Activated CD4-positive, alpha-beta T cell treated with anti-CD3 and anti-CD28 coated beads, Interleukin-2, amount 50 U/mL, for 4 hours (primary cell): ENCODE data around the gene EBF4.
"Not testable (repeated sequence)": the region's sequence is repeated elsewhere in the genome, so short reads cannot be mapped to it uniquely, and the experiment has no call there.

Experiments
- DNase-seq, 2 experiments: peaks; one replicate each; pipeline ENCODE4 v3.0.0-alpha.2; 2020

The EBF4 gene

DNA sequence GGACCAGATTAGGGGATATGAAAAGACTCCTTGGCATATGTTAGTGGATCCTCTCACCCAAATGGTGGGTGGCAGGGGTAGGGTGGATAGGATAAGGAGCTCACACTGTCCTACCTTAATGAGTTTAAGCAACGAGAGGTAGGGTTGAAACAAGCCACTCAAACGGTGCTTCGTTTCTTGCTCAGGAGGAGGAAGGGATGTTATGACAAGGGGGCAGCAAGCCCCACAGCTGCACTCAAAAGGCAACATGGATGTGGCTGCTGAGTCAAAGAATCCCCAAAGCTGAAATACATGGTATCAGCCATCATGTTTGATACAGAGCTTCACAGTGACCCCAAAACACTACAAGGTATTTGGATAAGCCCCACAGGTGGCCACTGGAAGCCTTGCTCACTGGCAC, 20.1 kb upstream of the EBF4 start:
- no peak for DNase-seq

DNA sequence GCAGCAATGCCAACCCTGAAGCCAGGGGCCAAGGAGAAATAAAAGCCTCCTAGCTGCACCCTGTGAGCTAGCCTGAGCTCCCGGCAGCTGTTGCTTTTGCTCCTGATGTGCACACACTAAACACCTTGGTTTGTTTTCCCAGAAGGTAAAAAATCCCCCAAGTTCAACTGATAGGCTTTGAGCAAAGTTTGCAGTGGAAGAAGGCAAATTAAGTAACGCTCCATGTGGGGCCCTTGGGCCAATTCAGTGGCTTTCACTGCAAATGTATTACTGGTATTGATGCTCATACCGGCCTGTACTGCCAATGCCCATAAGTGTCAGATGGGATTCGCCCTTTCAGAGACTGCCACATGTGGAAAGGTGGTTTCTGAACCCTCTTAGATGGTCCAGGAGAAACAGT, 19.1 kb upstream of the EBF4 start:
- no peak for DNase-seq

- no peak for DNase-seq
These were observed 12.5 kb upstream of the EBF4 start for GRCh38 chr20:2680046-2680445.

DNA sequence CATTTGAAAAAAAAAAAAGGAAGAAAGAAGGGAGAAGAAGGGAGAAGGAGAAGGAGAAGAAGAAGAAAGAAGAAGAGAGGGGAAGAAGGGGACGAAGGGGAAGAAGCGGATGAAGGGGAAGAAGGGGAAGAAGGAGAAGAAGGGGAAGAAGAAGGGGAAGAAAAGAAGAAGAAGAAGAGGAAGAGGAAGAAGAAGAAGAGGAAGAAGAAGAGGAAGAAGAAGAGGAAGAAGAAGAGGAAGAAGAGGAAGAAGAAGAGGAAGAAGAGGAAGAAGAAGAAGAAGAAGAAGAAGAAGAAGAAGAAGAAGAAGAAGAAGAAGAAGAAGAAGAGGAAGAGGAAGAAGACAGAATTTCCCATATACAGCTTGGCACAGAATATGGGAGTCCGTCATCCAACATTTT, 10.5 kb upstream of the EBF4 start:
- not testable (repeated sequence) for DNase-seq

DNA sequence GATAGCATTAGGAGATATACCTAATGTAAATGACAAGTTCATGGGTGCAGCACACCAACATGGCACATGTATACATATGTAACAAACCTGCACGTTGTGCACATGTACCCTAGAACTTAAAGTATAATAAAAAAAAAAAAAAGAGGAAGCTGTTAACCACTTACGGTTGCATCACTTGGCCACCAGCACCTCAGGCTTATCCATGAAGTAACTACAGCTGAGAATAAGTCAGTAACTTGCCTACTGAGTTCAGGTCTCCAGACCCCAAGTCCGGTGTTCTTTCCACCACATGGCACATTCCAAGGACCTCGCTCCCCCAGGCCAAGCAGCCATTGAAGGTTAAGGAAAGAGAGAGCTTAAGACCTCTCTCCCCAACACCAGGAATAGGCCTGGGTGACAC, 7.8 kb upstream of the EBF4 start:
- not testable (repeated sequence) for DNase-seq

DNA sequence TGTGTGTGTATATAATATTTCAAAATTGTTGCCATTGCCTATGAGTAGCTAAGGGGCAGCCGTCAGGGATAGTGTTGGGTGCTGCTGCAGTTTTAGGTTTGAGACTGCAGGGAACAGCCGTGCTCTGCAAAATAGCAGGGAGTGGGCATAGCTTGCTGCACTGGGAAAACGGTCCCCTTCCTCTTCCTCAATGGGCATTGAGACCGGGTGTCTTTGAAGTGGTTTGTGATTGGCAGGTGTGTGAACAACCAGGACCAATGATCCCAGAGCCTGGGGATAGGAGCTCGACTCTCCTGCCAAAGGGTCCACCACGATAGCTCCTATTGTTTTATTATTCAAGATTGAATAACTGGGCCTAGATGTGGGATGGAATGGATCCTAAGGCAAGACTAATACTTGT, 5.1 kb upstream of the EBF4 start:
- DNase-seq, result no peak

DNA sequence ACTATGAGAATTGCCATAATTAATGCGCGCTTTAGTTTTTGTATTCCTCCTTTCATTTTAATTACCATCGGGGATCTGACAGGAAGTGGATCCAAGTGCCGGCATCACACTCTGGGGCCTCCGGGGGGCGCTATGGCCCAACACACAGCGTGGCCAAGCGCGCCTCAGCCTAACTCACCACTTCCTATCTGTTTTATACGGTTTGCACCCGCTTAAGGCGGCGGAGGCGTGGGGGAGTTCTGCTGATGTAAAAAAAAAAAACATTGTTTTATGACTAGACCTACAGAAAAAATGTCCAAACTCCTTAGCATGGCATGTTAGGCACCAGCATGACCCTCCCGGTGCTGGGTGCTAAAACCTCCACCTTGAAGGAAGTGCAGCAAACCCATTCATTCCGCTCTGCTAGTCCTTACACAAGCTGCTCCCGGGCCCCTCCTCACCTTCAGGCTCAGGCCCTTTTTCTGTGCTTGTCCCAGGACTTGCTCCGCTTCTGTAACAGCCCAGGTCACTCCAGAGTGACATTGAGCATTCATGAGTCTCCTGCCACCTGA, 4.5 kb upstream of the EBF4 start:
- peak; percentile 71 for DNase-seq

GRCh38 chr20:2690213-2690612, 2.4 kb upstream of the EBF4 start:
- DNase-seq, result no peak

GRCh38 chr20:2690718-2691117, 1.9 kb upstream of the EBF4 start:
- DNase-seq, result no peak

GRCh38 chr20:2691127-2691526, 1.5 kb upstream of the EBF4 start:
- no peak for DNase-seq

- DNase-seq, result no peak
These were observed 931 bp upstream of the EBF4 start for GRCh38 chr20:2691663-2692035.

DNA sequence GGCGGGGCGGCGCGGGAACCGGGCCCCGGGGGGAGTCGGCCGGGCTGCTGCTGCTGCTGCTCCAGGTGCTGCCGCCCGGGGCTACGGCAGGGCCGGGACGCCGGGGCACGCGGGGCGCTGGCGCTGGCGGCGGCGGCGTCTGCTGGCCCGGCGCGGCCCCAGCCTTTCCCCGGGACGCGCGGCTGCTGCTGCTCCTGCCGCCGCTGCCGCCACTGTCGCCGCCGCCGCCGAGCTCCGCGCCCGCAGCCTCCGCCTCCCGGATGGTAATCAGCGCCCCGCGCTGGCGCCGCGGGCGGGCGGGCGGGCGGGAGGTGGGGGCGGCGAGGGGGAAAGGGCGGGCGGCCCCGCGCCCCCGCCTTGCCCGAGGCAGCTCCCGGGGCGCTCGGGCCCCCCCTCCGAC, 306 bp downstream of the EBF4 start:
- peak in 1 of 2 experiments; percentile 13 for DNase-seq

GRCh38 chr20:2693286-2694007, 867 bp downstream of the EBF4 start:
- DNase-seq, result peak; percentile 34 to 38

DNA sequence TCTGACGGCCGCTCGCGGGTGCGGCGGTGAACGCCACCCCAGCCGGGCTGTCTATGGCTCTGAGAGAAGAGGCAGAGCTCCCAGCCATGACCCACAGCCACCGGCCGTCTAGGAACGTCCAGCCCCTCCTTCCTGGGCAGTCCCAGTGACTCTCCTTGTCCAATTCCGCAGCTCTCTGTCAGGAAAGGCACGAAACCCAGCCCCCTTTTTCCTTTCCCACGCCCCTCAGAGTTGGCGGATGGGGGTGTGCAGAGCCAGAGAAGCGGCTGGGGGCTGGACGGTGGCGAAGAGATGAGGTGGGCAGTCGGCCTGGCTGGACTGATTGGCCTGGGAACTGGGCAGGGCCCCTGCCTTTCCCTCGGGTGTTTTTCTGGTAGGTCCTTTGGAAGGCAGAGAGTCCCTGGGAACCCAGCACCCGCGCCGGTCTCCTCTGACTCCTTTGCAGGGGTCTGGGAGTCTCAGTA, 1.5 kb downstream of the EBF4 start:
- no peak for DNase-seq

- DNase-seq, result no peak
These were observed 1.9 kb downstream of the EBF4 start for GRCh38 chr20:2694519-2694918.

GRCh38 chr20:2695206-2695983, 2.8 kb downstream of the EBF4 start:
- no peak for DNase-seq

DNA sequence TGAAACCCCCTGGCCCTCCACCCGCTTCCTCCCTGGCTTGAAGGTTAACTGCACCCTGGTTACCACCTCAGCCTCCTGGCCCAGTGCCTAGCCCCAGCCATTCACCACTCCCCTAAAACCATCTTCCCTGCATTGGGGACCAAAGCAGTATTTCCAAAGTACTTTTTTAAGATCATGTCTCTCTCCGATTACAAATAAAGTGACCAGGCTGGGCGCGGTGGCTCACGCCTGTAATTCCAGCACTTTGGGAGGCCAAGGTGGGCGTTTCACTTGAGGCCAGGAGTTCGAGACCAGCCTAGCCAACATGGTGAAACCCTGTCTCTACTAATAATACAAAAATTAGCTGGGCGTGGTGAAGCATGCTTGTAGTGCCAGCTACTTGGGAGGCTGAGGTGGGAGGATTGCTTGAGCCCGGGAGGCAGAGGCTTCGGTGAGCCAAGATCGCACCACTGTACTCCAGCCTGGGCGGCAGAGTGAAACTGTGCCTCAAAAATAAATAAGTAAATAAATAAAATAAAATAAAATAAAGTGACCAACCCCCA, 3.5 kb downstream of the EBF4 start:
- DNase-seq, result not testable (repeated sequence)

GRCh38 chr20:2696646-2697045, 4.1 kb downstream of the EBF4 start:
- DNase-seq, result no peak

DNA sequence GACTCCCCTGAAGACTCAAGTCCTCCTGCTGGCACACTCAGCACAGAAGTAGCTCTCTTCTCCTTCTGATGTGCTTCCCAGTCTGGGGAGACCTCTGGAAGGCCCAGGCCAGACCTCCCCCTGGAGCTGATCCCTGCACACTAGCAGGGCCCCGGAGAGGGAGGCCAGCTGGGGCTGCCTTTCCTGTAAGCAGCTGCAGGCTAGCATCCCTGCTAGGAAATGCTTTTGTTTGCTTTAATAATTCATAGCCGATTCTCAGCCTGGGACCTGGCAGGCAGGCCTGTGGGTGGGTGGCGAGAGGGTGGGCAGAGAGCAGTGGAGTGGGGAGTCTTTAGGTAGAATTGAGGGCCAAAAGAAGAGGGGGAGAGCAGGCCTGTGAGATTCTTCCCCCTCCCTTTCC, 5.2 kb downstream of the EBF4 start:
- no peak for DNase-seq

DNA sequence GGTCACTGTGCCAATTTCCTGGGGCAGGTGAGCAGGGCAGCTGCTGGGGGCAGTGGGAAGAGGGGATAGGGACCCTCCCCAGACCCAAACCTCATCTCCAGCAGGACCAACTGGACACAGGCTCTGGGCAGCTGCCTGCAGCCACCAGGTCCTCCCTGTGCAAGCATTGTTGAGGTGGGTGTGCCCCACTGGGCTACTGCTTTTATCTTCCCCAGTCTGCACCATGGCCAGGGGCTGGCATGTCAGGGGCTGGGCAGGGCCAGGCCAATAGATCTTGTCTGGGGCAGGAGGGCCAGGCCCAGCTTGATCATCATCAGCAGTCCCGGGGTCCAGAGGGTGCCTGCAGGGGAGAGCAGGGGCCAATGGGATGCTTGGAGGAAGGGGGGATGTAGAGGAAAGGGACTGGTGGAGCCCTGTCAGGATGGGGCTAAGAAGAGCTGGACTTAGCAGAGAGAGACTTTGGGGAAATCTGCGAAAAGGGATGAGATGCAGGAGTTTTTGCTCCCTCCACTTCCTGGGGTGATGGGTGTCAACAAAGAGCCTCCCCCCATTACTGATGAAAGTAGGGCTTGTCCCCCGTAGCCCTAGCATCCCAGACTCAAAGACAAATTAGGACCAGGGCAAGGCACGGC, 5.7 kb downstream of the EBF4 start:
- no peak for DNase-seq

- DNase-seq, result no peak
These were observed 6.3 kb downstream of the EBF4 start for GRCh38 chr20:2698912-2699311.

GRCh38 chr20:2699775-2700413, 7.3 kb downstream of the EBF4 start:
- no peak for DNase-seq
